GM23338 (cell line): Measurements from ENCODE around the gene TTBK2. TPM values are rescaled to one million over a fixed set of nuclear protein-coding genes. Genes with fewer than 3 reads are reported as not detected.

Source experiments
- ATAC-seq: fragments of 200-7000 bp; cut with Tn5 transposase; 3 replicates; pipeline ENCODE4 v1.9.1; 2020
- DNase-seq: peaks from one replicate; pipeline ENCODE4 v3.0.0-alpha.2; 2015; ENCODE audit warnings: low spot score
- H2AFZ ChIP-seq: fragments of 200-600 bp; sonication (generic); 2 replicates; pipeline ENCODE4 v1.8.0; 2016; ENCODE audit warnings: antibody characterized with exemption, mild to moderate bottlenecking, moderate library complexity
- H3F3A ChIP-seq: fragments of 200-600 bp; sonication (generic); replicated peaks from 2 replicates; pipeline ENCODE4 v1.8.0; 2017; ENCODE audit warnings: antibody characterized with exemption, mixed run types, low read depth
- H3K27ac ChIP-seq: fragments of 200-600 bp; sonication (generic); 2 replicates; pipeline ENCODE4 v1.6.1; 2016; ENCODE audit warnings: low read depth
- H3K27me3 ChIP-seq: fragments of 200-600 bp; sonication (generic); 2 replicates; pipeline ENCODE4 v1.8.0; 2016; ENCODE audit warnings: mild to moderate bottlenecking, mixed run types, moderate library complexity; ENCODE audit not compliant: insufficient read depth
- H3K36me3 ChIP-seq: fragments of 200-600 bp; sonication (generic); 2 replicates; pipeline ENCODE4 v1.8.0; 2016; ENCODE audit warnings: mild to moderate bottlenecking; ENCODE audit not compliant: insufficient read depth
- H3K4me1 ChIP-seq: fragments of 200-600 bp; sonication (generic); 2 replicates; pipeline ENCODE4 v1.8.0; 2016; ENCODE audit warnings: mild to moderate bottlenecking, moderate library complexity; ENCODE audit not compliant: insufficient read depth
- H3K4me2 ChIP-seq: fragments of 200-600 bp; sonication (generic); 2 replicates; pipeline ENCODE4 v1.7.1; 2017; ENCODE audit warnings: mixed run types
- H3K4me3 ChIP-seq: fragments of 200-600 bp; sonication (generic); 2 replicates; pipeline ENCODE4 v1.6.1; 2016; ENCODE audit warnings: mixed run types
- H3K79me2 ChIP-seq: fragments of 200-600 bp; sonication (generic); replicated peaks from 2 replicates; pipeline ENCODE4 v1.8.0; 2017; ENCODE audit warnings: mild to moderate bottlenecking; ENCODE audit not compliant: insufficient read depth
- H3K9me2 ChIP-seq: fragments of 200-600 bp; sonication (generic); 2 replicates; pipeline ENCODE4 v1.8.0; 2017; ENCODE audit not compliant: insufficient read depth
- H4K20me1 ChIP-seq: fragments of 200-600 bp; sonication (generic); replicated peaks from 2 replicates; pipeline ENCODE4 v1.8.0; 2017; ENCODE audit warnings: mild to moderate bottlenecking; ENCODE audit not compliant: insufficient read depth
- H3K27ac Mint-ChIP-seq: 2 replicates; pipeline ENCODE4 v1.8.0; 2020; ENCODE audit warnings: inconsistent platforms, mild to moderate bottlenecking, moderate library complexity, mixed read lengths
- H3K27me3 Mint-ChIP-seq: 3 replicates; pipeline ENCODE4 v1.8.0; 2022; ENCODE audit warnings: low read depth, mild to moderate bottlenecking, moderate library complexity, mixed read lengths, inconsistent platforms; ENCODE audit not compliant: insufficient read depth, poor library complexity
- H3K36me3 Mint-ChIP-seq: 3 replicates; pipeline ENCODE4 v1.8.0; 2021; ENCODE audit warnings: low read depth, mild to moderate bottlenecking, inconsistent platforms, moderate library complexity, mixed read lengths
- H3K4me1 Mint-ChIP-seq: 3 replicates; pipeline ENCODE4 v1.8.0; 2020; ENCODE audit warnings: mild to moderate bottlenecking, inconsistent platforms, mixed read lengths
- H3K4me3 Mint-ChIP-seq: 3 replicates; pipeline ENCODE4 v1.8.0; 2021; ENCODE audit warnings: moderate library complexity, mild to moderate bottlenecking, inconsistent platforms, mixed read lengths
- H3K9me3 Mint-ChIP-seq: 3 replicates; pipeline ENCODE4 v1.8.0; 2020; ENCODE audit warnings: moderate library complexity, mild to moderate bottlenecking, inconsistent platforms, mixed read lengths
- CREB1 ChIP-seq: fragments of 250-450 bp; sonication (Bioruptor Pico); IDR thresholded peaks from 2 replicates; pipeline ENCODE4 v1.5.0; 2020; ENCODE audit warnings: low read depth, mild to moderate bottlenecking, moderate library complexity
- EZH2 ChIP-seq: fragments of 200-600 bp; sonication (generic); IDR thresholded peaks from one replicate; pipeline ENCODE4 v1.8.0; 2017; ENCODE audit warnings: antibody characterized with exemption, mild to moderate bottlenecking, low read depth; ENCODE audit not compliant: unreplicated experiment
- EZH2phosphoT487 ChIP-seq: fragments of 200-600 bp; sonication (generic); IDR thresholded peaks from one replicate; pipeline ENCODE4 v1.8.1; 2018; ENCODE audit warnings: antibody characterized with exemption; ENCODE audit not compliant: unreplicated experiment
- JUNB ChIP-seq: IDR thresholded peaks from one replicate; pipeline ENCODE4 v1.6.1; 2016; ENCODE audit warnings: antibody characterized with exemption; ENCODE audit not compliant: unreplicated experiment
- NANOG ChIP-seq: IDR thresholded peaks from 2 replicates; pipeline ENCODE4 v1.6.1; 2016; ENCODE audit warnings: antibody characterized with exemption, borderline replicate concordance
- POLR2AphosphoS5 ChIP-seq: IDR thresholded peaks from 2 replicates; pipeline ENCODE4 v1.6.1; 2016; ENCODE audit warnings: antibody characterized with exemption, low read depth
- STAT1 ChIP-seq: IDR thresholded peaks from one replicate; pipeline ENCODE4 v1.6.1; 2016; ENCODE audit warnings: antibody characterized with exemption; ENCODE audit not compliant: unreplicated experiment
- ZNF114 ChIP-seq: fragments of 250-450 bp; sonication (Bioruptor Pico); IDR thresholded peaks from 2 replicates; pipeline ENCODE4 v1.5.0; 2020; ENCODE audit warnings: mild to moderate bottlenecking, moderate library complexity
- ZNF331 ChIP-seq: fragments of 250-450 bp; sonication (Bioruptor Pico); IDR thresholded peaks from 2 replicates; pipeline ENCODE4 v1.5.0; 2020; ENCODE audit warnings: low read depth, mild to moderate bottlenecking, moderate library complexity
- polyA plus RNA-seq: library from polyadenylated mRNA; unstranded; fragments of >200 nt; fragmentation: Nextera tagmentation; extraction: Ambion mirVana; gene quantifications from 2 replicates; pipeline ENCODE4 v1.2.1, GENCODE V29; 2016
- total RNA-seq: library from RNA; depleted of rRNA; stranded (reverse); fragments of >200 nt; shearing (Covaris generic); gene quantifications from 2 replicates; pipeline ENCODE4 v1.2.3, GENCODE V29; 2014
- TF ChIP-seq, protein P1 (sequence below): IDR thresholded peaks from one replicate; pipeline ENCODE4 v1.6.1; 2018; ENCODE audit warnings: antibody characterized with exemption; ENCODE audit not compliant: unreplicated experiment
- TF ChIP-seq, protein P2 (sequence below): IDR thresholded peaks from 2 replicates; pipeline ENCODE4 v1.6.1; 2016; ENCODE audit warnings: antibody characterized with exemption
- TF ChIP-seq, protein P3 (sequence below), 2 experiments: fragments of 200-600 bp in 1 of 2; sonication (generic) in 1 of 2; conservative IDR thresholded peaks; 2 replicates each; pipeline versions ENCODE4 v1.5.1 to v1.6.1; 2016 to 2017; ENCODE audit warnings: antibody characterized with exemption in 2 of 2, low read depth in 2 of 2, mild to moderate bottlenecking in 2 of 2, moderate library complexity in 1 of 2

TTBK2 gene
- total and polyA plus RNA-seq, 2 experiments from 2014 or later = 5.8 to 15.9 TPM

DNA sequence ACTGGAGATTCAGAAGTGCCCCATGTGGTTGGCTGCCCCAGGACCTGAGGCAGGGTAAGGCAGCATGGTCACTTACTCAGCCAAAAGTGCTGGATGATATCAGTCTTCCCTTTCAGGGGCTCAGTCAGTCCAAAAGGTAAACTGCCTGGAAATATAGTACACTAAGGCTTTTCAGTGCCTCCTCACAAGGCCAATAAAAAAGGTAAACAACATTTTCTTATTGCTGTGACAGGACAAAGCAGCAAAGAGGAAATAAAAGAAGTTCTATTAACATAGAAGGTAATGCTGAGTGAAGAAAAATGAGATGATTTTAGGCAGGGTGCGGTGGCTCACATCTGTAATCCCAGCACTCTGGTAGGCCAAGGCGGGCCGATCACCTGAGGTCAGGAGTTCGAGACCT lies 117.1 kb downstream of the TTBK2 start (continued):
- TF ChIP-seq, protein P1, sequence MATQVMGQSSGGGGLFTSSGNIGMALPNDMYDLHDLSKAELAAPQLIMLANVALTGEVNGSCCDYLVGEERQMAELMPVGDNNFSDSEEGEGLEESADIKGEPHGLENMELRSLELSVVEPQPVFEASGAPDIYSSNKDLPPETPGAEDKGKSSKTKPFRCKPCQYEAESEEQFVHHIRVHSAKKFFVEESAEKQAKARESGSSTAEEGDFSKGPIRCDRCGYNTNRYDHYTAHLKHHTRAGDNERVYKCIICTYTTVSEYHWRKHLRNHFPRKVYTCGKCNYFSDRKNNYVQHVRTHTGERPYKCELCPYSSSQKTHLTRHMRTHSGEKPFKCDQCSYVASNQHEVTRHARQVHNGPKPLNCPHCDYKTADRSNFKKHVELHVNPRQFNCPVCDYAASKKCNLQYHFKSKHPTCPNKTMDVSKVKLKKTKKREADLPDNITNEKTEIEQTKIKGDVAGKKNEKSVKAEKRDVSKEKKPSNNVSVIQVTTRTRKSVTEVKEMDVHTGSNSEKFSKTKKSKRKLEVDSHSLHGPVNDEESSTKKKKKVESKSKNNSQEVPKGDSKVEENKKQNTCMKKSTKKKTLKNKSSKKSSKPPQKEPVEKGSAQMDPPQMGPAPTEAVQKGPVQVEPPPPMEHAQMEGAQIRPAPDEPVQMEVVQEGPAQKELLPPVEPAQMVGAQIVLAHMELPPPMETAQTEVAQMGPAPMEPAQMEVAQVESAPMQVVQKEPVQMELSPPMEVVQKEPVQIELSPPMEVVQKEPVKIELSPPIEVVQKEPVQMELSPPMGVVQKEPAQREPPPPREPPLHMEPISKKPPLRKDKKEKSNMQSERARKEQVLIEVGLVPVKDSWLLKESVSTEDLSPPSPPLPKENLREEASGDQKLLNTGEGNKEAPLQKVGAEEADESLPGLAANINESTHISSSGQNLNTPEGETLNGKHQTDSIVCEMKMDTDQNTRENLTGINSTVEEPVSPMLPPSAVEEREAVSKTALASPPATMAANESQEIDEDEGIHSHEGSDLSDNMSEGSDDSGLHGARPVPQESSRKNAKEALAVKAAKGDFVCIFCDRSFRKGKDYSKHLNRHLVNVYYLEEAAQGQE = no peak
- TF ChIP-seq EZH2 = no peak
- TF ChIP-seq, protein P2, sequence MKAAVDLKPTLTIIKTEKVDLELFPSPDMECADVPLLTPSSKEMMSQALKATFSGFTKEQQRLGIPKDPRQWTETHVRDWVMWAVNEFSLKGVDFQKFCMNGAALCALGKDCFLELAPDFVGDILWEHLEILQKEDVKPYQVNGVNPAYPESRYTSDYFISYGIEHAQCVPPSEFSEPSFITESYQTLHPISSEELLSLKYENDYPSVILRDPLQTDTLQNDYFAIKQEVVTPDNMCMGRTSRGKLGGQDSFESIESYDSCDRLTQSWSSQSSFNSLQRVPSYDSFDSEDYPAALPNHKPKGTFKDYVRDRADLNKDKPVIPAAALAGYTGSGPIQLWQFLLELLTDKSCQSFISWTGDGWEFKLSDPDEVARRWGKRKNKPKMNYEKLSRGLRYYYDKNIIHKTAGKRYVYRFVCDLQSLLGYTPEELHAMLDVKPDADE = no peak
- no peak for TF ChIP-seq CREB1 (CRISPR knock-in tag)
- TF ChIP-seq, protein P3, sequence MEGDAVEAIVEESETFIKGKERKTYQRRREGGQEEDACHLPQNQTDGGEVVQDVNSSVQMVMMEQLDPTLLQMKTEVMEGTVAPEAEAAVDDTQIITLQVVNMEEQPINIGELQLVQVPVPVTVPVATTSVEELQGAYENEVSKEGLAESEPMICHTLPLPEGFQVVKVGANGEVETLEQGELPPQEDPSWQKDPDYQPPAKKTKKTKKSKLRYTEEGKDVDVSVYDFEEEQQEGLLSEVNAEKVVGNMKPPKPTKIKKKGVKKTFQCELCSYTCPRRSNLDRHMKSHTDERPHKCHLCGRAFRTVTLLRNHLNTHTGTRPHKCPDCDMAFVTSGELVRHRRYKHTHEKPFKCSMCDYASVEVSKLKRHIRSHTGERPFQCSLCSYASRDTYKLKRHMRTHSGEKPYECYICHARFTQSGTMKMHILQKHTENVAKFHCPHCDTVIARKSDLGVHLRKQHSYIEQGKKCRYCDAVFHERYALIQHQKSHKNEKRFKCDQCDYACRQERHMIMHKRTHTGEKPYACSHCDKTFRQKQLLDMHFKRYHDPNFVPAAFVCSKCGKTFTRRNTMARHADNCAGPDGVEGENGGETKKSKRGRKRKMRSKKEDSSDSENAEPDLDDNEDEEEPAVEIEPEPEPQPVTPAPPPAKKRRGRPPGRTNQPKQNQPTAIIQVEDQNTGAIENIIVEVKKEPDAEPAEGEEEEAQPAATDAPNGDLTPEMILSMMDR (conservative IDR thresholded peaks at IDR 0.05; ENCODE audit: low read depth in 2 of 2) = no peak
- TF ChIP-seq JUNB = no peak
- no peak for TF ChIP-seq ZNF331 (CRISPR knock-in tag)

DNA sequence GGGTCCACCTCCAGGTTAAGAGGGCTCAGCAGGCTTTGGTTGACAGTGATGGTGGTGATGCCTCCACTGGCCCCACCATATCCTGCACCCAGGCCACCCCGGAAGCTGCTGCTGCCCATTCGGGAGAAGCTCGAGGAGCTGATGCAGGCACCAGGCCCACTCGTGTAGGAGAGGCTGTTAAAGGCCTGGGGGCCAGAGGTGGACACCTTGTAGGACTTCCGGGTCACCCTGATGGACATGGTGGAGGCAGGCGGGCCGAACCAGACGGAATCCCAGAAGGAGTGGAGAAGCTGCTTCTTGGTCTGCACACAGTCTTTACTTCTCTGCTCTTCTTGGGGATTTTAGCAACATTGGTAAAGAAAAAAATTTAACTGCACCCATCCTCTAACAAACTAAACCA lies 118.4 kb downstream of the TTBK2 start:
- Mint-ChIP-seq H3K4me1 (peaks cover 2% of the 10 kb centered on the region; the same call in 2 of the 3 replicates), H3K27me3 (peaks cover 6% of the 10 kb centered on the region), H3K36me3 (peaks cover 6% of the 10 kb centered on the region; the same call in 2 of the 3 replicates), H3K4me3 (no peak overlapping the region), H3K9me3 (no peaks in the 10 kb centered on the region), H3K27ac (no peak overlapping the region)
- H4K20me1 ChIP-seq = peaks cover 4% of the 10 kb centered on the region; the same call in 1 of the 2 replicates
- no peaks in the 10 kb centered on the region for H3K79me2 ChIP-seq
- no peak overlapping the region for H3K4me2 ChIP-seq
- no peaks in the 10 kb centered on the region for H3K36me3 ChIP-seq
- H3K4me3 ChIP-seq = no peak overlapping the region
- no peak overlapping the region for H3K27ac ChIP-seq
- H3K9me2 ChIP-seq = no peaks in the 10 kb centered on the region
- no peak overlapping the region for H2AFZ ChIP-seq
- ATAC-seq (no peak), DNase-seq (no peak)
- no peaks in the 10 kb centered on the region for H3F3A ChIP-seq
- H3K27me3 ChIP-seq = no peaks in the 10 kb centered on the region
- H3K4me1 ChIP-seq = no peaks in the 10 kb centered on the region
- TF ChIP-seq STAT1 (no peak), EZH2 (no peak), NANOG (no peak), POLR2AphosphoS5 (no peak), ZNF114 (CRISPR knock-in tag) (no peak), EZH2phosphoT487 (no peak), ZNF331 (CRISPR knock-in tag) (no peak)
- TF ChIP-seq, protein P1 = no peak
- TF ChIP-seq, protein P2 = no peak
